H9 (cell line): ENCODE data around the gene SLA2. TPM values are rescaled to one million over a fixed set of nuclear protein-coding genes. Genes with fewer than 3 reads are reported as not detected.

ENCODE experiments used
- DNase-seq: peaks from one replicate; pipeline ENCODE4 v3.0.0-alpha.2; 2017
- H2AFZ ChIP-seq: one replicate; pipeline ENCODE4 v1.6.1; 2013; ENCODE audit warnings: mild to moderate bottlenecking, low read length, control low read depth, moderate library complexity
- H2AK5ac ChIP-seq: 2 replicates; pipeline ENCODE4 v1.6.1; 2013; ENCODE audit warnings: low read length, control low read depth, mixed read lengths; ENCODE audit not compliant: insufficient read length
- H2BK120ac ChIP-seq: one replicate; pipeline ENCODE4 v1.6.1; 2013; ENCODE audit warnings: low read depth, mild to moderate bottlenecking, low read length, control low read depth, inconsistent platforms; ENCODE audit not compliant: poor library complexity, severe bottlenecking
- H2BK12ac ChIP-seq: 2 replicates; pipeline ENCODE4 v1.6.1; 2013; ENCODE audit warnings: low read length, control low read depth, mixed read lengths, low read depth; ENCODE audit not compliant: insufficient read length
- H2BK15ac ChIP-seq: 2 replicates; pipeline ENCODE4 v1.6.1; 2013; ENCODE audit warnings: low read depth, low read length, control low read depth
- H2BK20ac ChIP-seq: one replicate; pipeline ENCODE4 v1.6.1; 2013; ENCODE audit warnings: low read depth, mild to moderate bottlenecking, low read length, control low read depth, inconsistent platforms; ENCODE audit not compliant: poor library complexity, severe bottlenecking
- H2BK5ac ChIP-seq: 2 replicates; pipeline ENCODE4 v1.6.1; 2013; ENCODE audit warnings: low read length, control low read depth, mixed read lengths; ENCODE audit not compliant: insufficient read length
- H3K14ac ChIP-seq: 2 replicates; pipeline ENCODE4 v1.6.1; 2013; ENCODE audit warnings: low read length, control low read depth; ENCODE audit not compliant: insufficient read depth
- H3K18ac ChIP-seq: 2 replicates; pipeline ENCODE4 v1.6.1; 2013; ENCODE audit warnings: low read depth, mild to moderate bottlenecking, mixed read lengths, low read length, control low read depth; ENCODE audit not compliant: insufficient read length
- H3K23ac ChIP-seq: 2 replicates; pipeline ENCODE4 v1.6.1; 2013; ENCODE audit warnings: low read length, control low read depth, mixed read lengths, low read depth; ENCODE audit not compliant: insufficient read length
- H3K23me2 ChIP-seq: 2 replicates; pipeline ENCODE4 v1.6.1; 2013; ENCODE audit warnings: low read depth, mild to moderate bottlenecking, mixed read lengths, low read length, control low read depth; ENCODE audit not compliant: insufficient read length, poor library complexity, severe bottlenecking
- H3K27ac ChIP-seq: 2 replicates; pipeline ENCODE4 v1.5.1; 2013; ENCODE audit warnings: low read length, control low read depth, mixed read lengths, low read depth; ENCODE audit not compliant: insufficient read length
- H3K27me3 ChIP-seq: 2 replicates; pipeline ENCODE4 v1.6.1; 2013; ENCODE audit warnings: low read length, control low read depth, inconsistent platforms; ENCODE audit not compliant: insufficient read depth
- H3K4ac ChIP-seq: 2 replicates; pipeline ENCODE4 v1.6.1; 2013; ENCODE audit warnings: low read depth, mild to moderate bottlenecking, control low read depth, inconsistent platforms, low read length, moderate library complexity
- H3K4me1 ChIP-seq: 2 replicates; pipeline ENCODE4 v1.6.1; 2013; ENCODE audit warnings: low read length, control low read depth, inconsistent platforms; ENCODE audit not compliant: insufficient read depth
- H3K4me2 ChIP-seq: 2 replicates; pipeline ENCODE4 v1.6.1; 2013; ENCODE audit warnings: low read length, control low read depth, mixed read lengths; ENCODE audit not compliant: insufficient read length, insufficient read depth
- H3K56ac ChIP-seq: 2 replicates; pipeline ENCODE4 v1.6.1; 2013; ENCODE audit warnings: low read depth, mild to moderate bottlenecking, mixed read lengths, low read length, control low read depth; ENCODE audit not compliant: insufficient read length
- H3K79me1 ChIP-seq: 2 replicates; pipeline ENCODE4 v1.6.1; 2013; ENCODE audit warnings: low read depth, mild to moderate bottlenecking, moderate library complexity, low read length, control low read depth, inconsistent platforms; ENCODE audit not compliant: insufficient read depth, poor library complexity, severe bottlenecking
- H3K79me2 ChIP-seq: 2 replicates; pipeline ENCODE4 v1.6.1; 2013; ENCODE audit warnings: low read length, control low read depth, inconsistent platforms; ENCODE audit not compliant: insufficient read depth
- H3K9ac ChIP-seq: 2 replicates; pipeline ENCODE4 v1.6.1; 2013; ENCODE audit warnings: low read length, control low read depth, mixed read lengths; ENCODE audit not compliant: insufficient read length; ENCODE audit errors: extremely low read depth
- H3K9me3 ChIP-seq: one replicate; pipeline ENCODE4 v1.6.1; 2013; ENCODE audit warnings: low read depth, low read length, inconsistent platforms; ENCODE audit not compliant: control insufficient read depth
- H3T11ph ChIP-seq: one replicate; pipeline ENCODE4 v1.6.1; 2013; ENCODE audit warnings: mild to moderate bottlenecking, low read length, control low read depth, inconsistent platforms
- H4K20me1 ChIP-seq: one replicate; pipeline ENCODE4 v1.6.1; 2013; ENCODE audit not compliant: control insufficient read depth, insufficient read length, insufficient read depth
- H4K5ac ChIP-seq: 2 replicates; pipeline ENCODE4 v1.6.1; 2013; ENCODE audit warnings: low read depth, mild to moderate bottlenecking, mixed read lengths, low read length, control low read depth; ENCODE audit not compliant: insufficient read length
- H4K8ac ChIP-seq: replicated peaks from 2 replicates; pipeline ENCODE4 v1.6.1; 2013; ENCODE audit warnings: low read length, control low read depth, mixed read lengths, low read depth; ENCODE audit not compliant: insufficient read length
- H4K91ac ChIP-seq: 2 replicates; pipeline ENCODE4 v1.6.1; 2013; ENCODE audit warnings: low read depth, mild to moderate bottlenecking, moderate library complexity, mixed read lengths, low read length, control low read depth; ENCODE audit not compliant: insufficient read length
- H3K27ac Mint-ChIP-seq, 3 experiments: 2 replicates in 2 of 3; 3 replicates in 1 of 3; pipeline ENCODE4 v1.8.0; 2020 to 2021; ENCODE audit warnings: mixed read lengths in 3 of 3, mild to moderate bottlenecking in 1 of 3, moderate library complexity in 1 of 3
- H3K27me3 Mint-ChIP-seq: 2 replicates; pipeline ENCODE4 v1.8.0; 2021; ENCODE audit warnings: low read depth, mild to moderate bottlenecking, moderate library complexity, mixed read lengths
- H3K36me3 Mint-ChIP-seq, 3 experiments: 2 replicates in 2 of 3; 3 replicates in 1 of 3; pipeline ENCODE4 v1.8.0; 2020 to 2021; ENCODE audit warnings: low read depth in 3 of 3, mixed read lengths in 3 of 3; ENCODE audit not compliant: insufficient read depth in 1 of 3
- H3K4me1 Mint-ChIP-seq, 2 experiments: 2 replicates each; pipeline ENCODE4 v1.8.0; 2020; ENCODE audit warnings: mixed read lengths in 2 of 2
- H3K4me3 Mint-ChIP-seq, 2 experiments: 2 replicates in 1 of 2; 3 replicates in 1 of 2; pipeline ENCODE4 v1.8.0; 2020 to 2021; ENCODE audit warnings: mild to moderate bottlenecking in 2 of 2, mixed read lengths in 2 of 2, moderate library complexity in 1 of 2
- H3K9me3 Mint-ChIP-seq, 2 experiments: 2 replicates in 1 of 2; 3 replicates in 1 of 2; pipeline ENCODE4 v1.8.0; 2020; ENCODE audit warnings: mild to moderate bottlenecking in 2 of 2, mixed read lengths in 2 of 2, moderate library complexity in 1 of 2
- WGBS: extraction: QIAGEN DNeasy Blood & Tissue Kit; methylation state at CpG from one replicate; pipeline ENCODE4 v1.1.7; 2013; ENCODE audit warnings: missing lambda C conversion rate, low lambda C conversion rate, mixed read lengths; ENCODE audit not compliant: insufficient read length; ENCODE audit errors: extremely low coverage; 5-methylcytosine and 5-hydroxymethylcytosine counted together
- total RNA-seq: library from RNA; stranded (reverse); gene quantifications from 2 replicates; pipeline ENCODE4 v1.2.1, GENCODE V29; 2021
- TF ChIP-seq, protein P1 (sequence below): fragments of 200-600 bp; sonication (generic); conservative IDR thresholded peaks from 3 replicates; pipeline ENCODE4 v1.8.0; 2021; ENCODE audit warnings: antibody characterized with exemption, mild to moderate bottlenecking

Gene SLA2
- total RNA-seq, 1 experiment from 2014 or later: 0.20 TPM

DNA sequence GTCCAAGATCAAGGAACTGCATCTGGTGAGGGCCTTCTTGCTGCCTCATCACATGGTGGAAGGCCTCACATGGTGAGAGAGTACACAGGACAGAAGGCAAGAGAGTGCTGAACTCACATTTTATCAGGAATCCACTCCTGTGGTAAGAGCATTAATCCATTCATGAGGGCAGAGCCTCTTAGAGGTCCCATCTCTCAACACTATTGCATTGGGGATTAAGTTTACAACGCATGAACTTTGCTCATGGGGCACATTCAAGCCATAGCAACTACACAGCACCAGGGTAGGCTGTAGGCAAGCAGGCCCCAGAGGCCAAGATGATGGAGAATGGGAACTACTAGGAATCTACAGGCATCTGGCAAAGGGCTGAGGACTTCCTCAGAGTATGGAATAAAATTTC is 82.6 kb downstream of the SLA2 start:
- H3K79me2 ChIP-seq: no peaks in the 10 kb centered on the region; the same call in 1 of the 2 replicates
- no peak overlapping the region for H3K9ac ChIP-seq
- peaks cover 1% of the 10 kb centered on the region; the same call in 1 of the 2 replicates for H3K27me3 Mint-ChIP-seq
- no peaks in the 10 kb centered on the region for H3K9me3 ChIP-seq
- no peaks in the 10 kb centered on the region for H3K23me2 ChIP-seq
- no peak overlapping the region for H3K56ac ChIP-seq
- H2AK5ac ChIP-seq: no peak overlapping the region
- H3K23ac ChIP-seq: no peak overlapping the region
- H4K20me1 ChIP-seq: no peaks in the 10 kb centered on the region
- H3T11ph ChIP-seq: no peak overlapping the region
- H2BK5ac ChIP-seq: no peak overlapping the region
- H3K36me3 Mint-ChIP-seq: peaks cover 14 to 33% (median 15%) of the 10 kb centered on the region in 3 experiments
- peak overlapping the region in 1 of 3 experiments; percentile 89; a peak in 1 of 7 replicates for H3K27ac Mint-ChIP-seq
- H2BK120ac ChIP-seq: no peak overlapping the region
- H3K4me1 Mint-ChIP-seq: peaks cover 20 to 27% of the 10 kb centered on the region in 2 experiments
- TF ChIP-seq, protein P1, sequence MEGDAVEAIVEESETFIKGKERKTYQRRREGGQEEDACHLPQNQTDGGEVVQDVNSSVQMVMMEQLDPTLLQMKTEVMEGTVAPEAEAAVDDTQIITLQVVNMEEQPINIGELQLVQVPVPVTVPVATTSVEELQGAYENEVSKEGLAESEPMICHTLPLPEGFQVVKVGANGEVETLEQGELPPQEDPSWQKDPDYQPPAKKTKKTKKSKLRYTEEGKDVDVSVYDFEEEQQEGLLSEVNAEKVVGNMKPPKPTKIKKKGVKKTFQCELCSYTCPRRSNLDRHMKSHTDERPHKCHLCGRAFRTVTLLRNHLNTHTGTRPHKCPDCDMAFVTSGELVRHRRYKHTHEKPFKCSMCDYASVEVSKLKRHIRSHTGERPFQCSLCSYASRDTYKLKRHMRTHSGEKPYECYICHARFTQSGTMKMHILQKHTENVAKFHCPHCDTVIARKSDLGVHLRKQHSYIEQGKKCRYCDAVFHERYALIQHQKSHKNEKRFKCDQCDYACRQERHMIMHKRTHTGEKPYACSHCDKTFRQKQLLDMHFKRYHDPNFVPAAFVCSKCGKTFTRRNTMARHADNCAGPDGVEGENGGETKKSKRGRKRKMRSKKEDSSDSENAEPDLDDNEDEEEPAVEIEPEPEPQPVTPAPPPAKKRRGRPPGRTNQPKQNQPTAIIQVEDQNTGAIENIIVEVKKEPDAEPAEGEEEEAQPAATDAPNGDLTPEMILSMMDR: no peak
- no peak overlapping the region for H3K27ac ChIP-seq
- H4K8ac ChIP-seq: no peak overlapping the region
- no peak overlapping the region for H3K4ac ChIP-seq
- no peak overlapping the region for H3K4me3 Mint-ChIP-seq
- H2BK12ac ChIP-seq: no peak overlapping the region
- H4K91ac ChIP-seq: no peak overlapping the region
- no peak overlapping the region for H4K5ac ChIP-seq
- no peak overlapping the region for H2AFZ ChIP-seq
- H3K27me3 ChIP-seq: no peaks in the 10 kb centered on the region
- peaks cover 12 to 14% of the 10 kb centered on the region in 2 experiments for H3K9me3 Mint-ChIP-seq
- H3K79me1 ChIP-seq: no peaks in the 10 kb centered on the region
- no peak overlapping the region for H2BK20ac ChIP-seq
- H3K4me2 ChIP-seq: no peak overlapping the region
- H3K4me1 ChIP-seq: peaks cover 2% of the 10 kb centered on the region; the same call in 1 of the 2 replicates
- no peak overlapping the region for H2BK15ac ChIP-seq
- no CpG with 5 or more reads among the region's 1 CpG for WGBS
- no peak for DNase-seq
- H3K14ac ChIP-seq: no peak overlapping the region
- no peak overlapping the region for H3K18ac ChIP-seq
